ENCODE data around the gene SRPK3. TPM values are rescaled to one million over a fixed set of nuclear protein-coding genes. Genes with fewer than 3 reads are reported as not detected.

Gene SRPK3
- total and polyA plus RNA-seq, 2 donors from 2014 or later, result 0.58 to 1.1 TPM

- H3K4me3 ChIP-seq (ENCODE audit: low read length in 3 of 3), result no peak overlapping the region
- FAIRE-seq (no peak), DNase-seq (peak in 2 of 5 donors; percentile 24 to 71)
- no peaks in the 10 kb centered on the region for H3K9me3 ChIP-seq (ENCODE audit: control insufficient read depth in 2 of 3, insufficient read depth in 1 of 3, low read length in 3 of 3)
- H3K36me3 ChIP-seq (ENCODE audit: control insufficient read depth in 2 of 3, insufficient read depth in 3 of 3, low read length in 3 of 3), result no peaks in the 10 kb centered on the region
- H3K27ac ChIP-seq (ENCODE audit: low read depth in 2 of 2, low read length in 2 of 2), result no peak overlapping the region
- H3K9ac ChIP-seq (ENCODE audit: low read length in 3 of 3), result no peak overlapping the region
- TF ChIP-seq CTCF (IDR thresholded peaks at IDR 0.05; ENCODE audit: borderline replicate concordance, extremely low read depth, insufficient read depth), result no peak
- intact Hi-C loops (cut with DNase I), result no loop called here
- no peaks in the 10 kb centered on the region for H3K27me3 ChIP-seq (ENCODE audit: control insufficient read depth, insufficient read depth, low read length)
- no peaks in the 10 kb centered on the region for H3K4me1 ChIP-seq (ENCODE audit: control insufficient read depth in 2 of 3, insufficient read depth in 2 of 3, low read depth in 1 of 3, low read length in 3 of 3)
Measured at GRCh38 chrX:153771415-153772315, 9.2 kb upstream of the SRPK3 start.

- Histone ChIP-seq H3K27me3 (ENCODE audit: control insufficient read depth, insufficient read depth, low read length) (no peaks in the 10 kb centered on the region), H3K27ac (ENCODE audit: low read depth in 2 of 2, low read length in 2 of 2) (no peak overlapping the region), H3K36me3 (ENCODE audit: control insufficient read depth in 2 of 3, insufficient read depth in 3 of 3, low read length in 3 of 3) (no peaks in the 10 kb centered on the region), H3K4me3 (ENCODE audit: low read length in 3 of 3) (no peak overlapping the region), H3K9ac (ENCODE audit: low read length in 3 of 3) (no peak overlapping the region), H3K9me3 (ENCODE audit: control insufficient read depth in 2 of 3, insufficient read depth in 1 of 3, low read length in 3 of 3) (no peaks in the 10 kb centered on the region), H3K4me1 (ENCODE audit: control insufficient read depth in 2 of 3, insufficient read depth in 2 of 3, low read depth in 1 of 3, low read length in 3 of 3) (no peaks in the 10 kb centered on the region)
- intact Hi-C loops (cut with DNase I), result no loop called here
- FAIRE-seq (no peak), DNase-seq (peak in 2 of 5 donors; percentile 26 to 62)
- no peak for TF ChIP-seq CTCF (IDR thresholded peaks at IDR 0.05; ENCODE audit: borderline replicate concordance, extremely low read depth, insufficient read depth)
Measured at GRCh38 chrX:153772316-153773217, 8.3 kb upstream of the SRPK3 start.

GRCh38 chrX:153773218-153773611 is 7.6 kb upstream of the SRPK3 start:
- H3K27ac ChIP-seq (ENCODE audit: low read depth in 2 of 2, low read length in 2 of 2), result no peak overlapping the region
- no peaks in the 10 kb centered on the region for H3K4me1 ChIP-seq (ENCODE audit: control insufficient read depth in 2 of 3, insufficient read depth in 2 of 3, low read depth in 1 of 3, low read length in 3 of 3)
- no peak for DNase-seq
- H3K9ac ChIP-seq (ENCODE audit: low read length in 3 of 3), result no peak overlapping the region
- H3K36me3 ChIP-seq (ENCODE audit: control insufficient read depth in 2 of 3, insufficient read depth in 3 of 3, low read length in 3 of 3), result no peaks in the 10 kb centered on the region
- TF ChIP-seq CTCF (IDR thresholded peaks at IDR 0.05; ENCODE audit: borderline replicate concordance, extremely low read depth, insufficient read depth), result no peak
- H3K9me3 ChIP-seq (ENCODE audit: control insufficient read depth in 2 of 3, insufficient read depth in 1 of 3, low read length in 3 of 3), result no peaks in the 10 kb centered on the region
- no peak overlapping the region for H3K4me3 ChIP-seq (ENCODE audit: low read length in 3 of 3)
- no peaks in the 10 kb centered on the region for H3K27me3 ChIP-seq (ENCODE audit: control insufficient read depth, insufficient read depth, low read length)
- intact Hi-C loops (cut with DNase I), result no loop called here
- FAIRE-seq, result no peak

All from kidney (tissue), 14 donors.